Stomach smooth muscle (tissue), 2 donors: ENCODE data around the gene NHERF2.
A peak's percentile ranks its signal among the peaks of the same experiment; 100 is the strongest.

Experiments
- H3K27ac ChIP-seq: one replicate; pipeline ENCODE4 v1.7.0; 2013; ENCODE audit warnings: mild to moderate bottlenecking, low read length, inconsistent platforms
- H3K27me3 ChIP-seq, 2 donors: one replicate each; pipeline ENCODE4 v1.7.0; 2013; ENCODE audit warnings: low read length in 2 of 2; ENCODE audit not compliant: insufficient read depth in 2 of 2, control insufficient read depth in 1 of 2
- H3K36me3 ChIP-seq, 2 donors: one replicate each; pipeline ENCODE4 v1.7.0; 2013; ENCODE audit warnings: low read length in 2 of 2; ENCODE audit not compliant: control insufficient read depth in 2 of 2, insufficient read depth in 2 of 2
- H3K4me1 ChIP-seq: one replicate; pipeline ENCODE4 v1.7.0; 2013; ENCODE audit warnings: low read length; ENCODE audit not compliant: control insufficient read depth, insufficient read depth
- H3K4me3 ChIP-seq, 2 donors: one replicate each; pipeline ENCODE4 v1.7.0; 2013; ENCODE audit warnings: low read length in 2 of 2
- H3K9ac ChIP-seq, 2 donors: one replicate each; pipeline ENCODE4 v1.7.0; 2013; ENCODE audit warnings: low read length in 2 of 2, mild to moderate bottlenecking in 1 of 2
- H3K9me3 ChIP-seq, 2 donors: one replicate each; pipeline ENCODE4 v1.7.0; 2013; ENCODE audit warnings: low read length in 2 of 2; ENCODE audit not compliant: control insufficient read depth in 2 of 2
- donor health status: healthy.
- donor health status: Pancreatic carcinoma.

NHERF2 gene

DNA sequence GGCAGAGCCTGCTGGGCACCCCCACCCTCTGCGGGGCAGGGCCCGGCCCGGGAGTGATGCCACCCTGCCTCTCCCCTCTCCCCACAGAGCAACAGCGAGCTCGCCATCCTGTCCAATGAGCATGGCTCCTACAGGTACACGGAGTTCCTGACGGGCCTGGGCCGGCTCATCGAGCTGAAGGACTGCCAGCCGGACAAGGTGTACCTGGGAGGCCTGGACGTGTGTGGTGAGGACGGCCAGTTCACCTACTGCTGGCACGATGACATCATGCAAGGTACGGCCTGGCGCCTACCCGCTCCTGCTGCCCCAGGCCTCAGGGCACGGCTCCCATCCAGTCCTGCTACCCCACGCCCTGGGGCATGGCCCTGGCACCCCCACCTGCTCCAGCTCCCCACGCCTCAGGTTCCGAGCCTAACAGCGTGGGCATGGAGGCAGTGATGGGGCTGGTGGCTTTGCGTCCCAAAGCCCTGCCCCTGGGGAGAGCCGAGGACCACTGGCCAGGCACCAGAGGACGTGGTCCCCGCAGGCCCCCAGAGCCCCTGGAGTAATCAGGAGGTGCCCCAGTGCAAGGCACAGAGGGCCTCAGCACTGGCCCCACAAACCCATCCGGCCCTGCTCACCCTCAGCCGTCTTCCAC lies 59.5 kb downstream of the NHERF2 start:
- Histone ChIP-seq H3K9ac (no peak overlapping the region), H3K27ac (peak overlapping the region; percentile 11), H3K27me3 (no peaks in the 10 kb centered on the region), H3K36me3 (peaks cover 6 to 31% of the 10 kb centered on the region in 2 donors), H3K4me1 (peaks cover 41% of the 10 kb centered on the region), H3K9me3 (no peaks in the 10 kb centered on the region), H3K4me3 (no peak overlapping the region)

DNA sequence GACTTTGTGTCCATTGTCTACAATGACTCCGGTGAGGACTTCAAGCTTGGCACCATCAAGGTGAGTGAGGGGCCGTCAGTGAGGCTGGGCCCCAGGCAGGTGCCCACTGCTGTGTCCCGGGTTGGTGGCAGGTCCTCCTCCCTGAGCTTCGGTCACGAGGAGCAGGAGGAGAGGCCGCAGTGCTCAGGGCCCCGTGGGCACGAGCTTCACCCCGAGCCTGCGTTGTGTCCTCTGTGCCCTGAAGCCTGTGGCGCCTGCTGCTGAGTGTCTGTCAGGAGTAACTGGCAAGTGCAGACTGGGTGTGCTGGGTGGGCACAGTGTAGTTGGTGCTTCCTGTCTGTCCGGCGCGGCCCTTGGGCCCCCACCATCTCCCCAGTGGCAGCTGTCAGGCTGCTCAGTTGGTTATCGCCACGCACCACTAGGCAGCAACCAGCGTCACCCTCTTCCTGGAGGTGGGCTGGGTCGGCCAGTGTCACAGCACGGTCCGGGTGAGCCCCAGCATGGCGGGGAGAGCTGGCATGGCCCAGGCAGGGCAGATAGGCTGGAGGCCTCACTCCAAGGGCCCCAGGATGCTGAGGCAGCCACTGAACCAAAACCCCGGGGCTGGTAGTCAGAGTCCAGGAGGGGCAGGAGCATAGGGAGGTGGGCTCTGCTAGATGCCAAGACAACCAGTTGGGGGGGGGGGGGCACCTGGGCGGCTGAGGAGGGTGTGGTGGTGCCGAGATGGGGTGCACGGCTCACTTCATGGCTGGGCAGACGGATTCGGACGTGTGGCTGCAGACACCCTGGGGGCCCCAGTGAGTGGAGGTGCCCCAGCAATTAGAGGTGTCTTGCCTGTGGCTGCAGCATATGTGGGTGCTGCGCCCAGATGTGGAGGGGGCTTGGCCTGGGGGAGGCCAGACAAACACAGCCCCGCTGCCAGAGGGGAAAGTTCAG lies 60.4 kb downstream of the NHERF2 start:
- Histone ChIP-seq H3K9ac (no peak overlapping the region), H3K4me1 (peaks cover 42% of the 10 kb centered on the region), H3K4me3 (no peak overlapping the region), H3K27ac (no peak overlapping the region), H3K36me3 (peaks cover 10 to 32% of the 10 kb centered on the region in 2 donors), H3K9me3 (no peaks in the 10 kb centered on the region), H3K27me3 (no peaks in the 10 kb centered on the region)

DNA sequence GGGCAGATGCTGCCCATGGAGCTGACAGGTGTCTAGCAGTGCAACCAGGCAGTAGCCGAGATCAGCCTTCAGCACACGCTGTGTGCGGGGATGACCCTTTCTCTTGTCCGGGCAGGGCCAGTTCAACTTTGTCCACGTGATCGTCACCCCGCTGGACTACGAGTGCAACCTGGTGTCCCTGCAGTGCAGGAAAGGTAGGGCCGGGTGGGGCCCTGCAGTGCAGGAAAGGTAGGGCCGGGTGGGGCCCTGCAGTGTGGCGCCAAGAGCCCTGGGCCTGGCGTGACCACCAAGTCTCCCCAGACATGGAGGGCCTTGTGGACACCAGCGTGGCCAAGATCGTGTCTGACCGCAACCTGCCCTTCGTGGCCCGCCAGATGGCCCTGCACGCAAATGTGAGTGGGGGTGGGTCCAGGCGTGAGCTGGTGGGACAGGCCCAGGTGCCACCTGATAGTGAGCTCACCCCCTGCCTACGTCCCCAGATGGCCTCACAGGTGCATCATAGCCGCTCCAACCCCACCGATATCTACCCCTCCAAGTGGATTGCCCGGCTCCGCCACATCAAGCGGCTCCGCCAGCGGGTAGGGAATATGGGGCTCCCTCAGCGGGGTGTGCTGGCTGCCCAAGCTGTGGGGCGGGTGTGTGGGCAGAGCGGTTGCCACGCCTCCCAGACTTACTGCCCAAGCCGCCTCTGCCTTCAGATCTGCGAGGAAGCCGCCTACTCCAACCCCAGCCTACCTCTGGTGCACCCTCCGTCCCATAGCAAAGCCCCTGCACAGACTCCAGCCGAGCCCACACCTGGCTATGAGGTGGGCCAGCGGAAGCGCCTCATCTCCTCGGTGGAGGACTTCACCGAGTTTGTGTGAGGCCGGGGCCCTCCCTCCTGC lies 61.3 kb downstream of the NHERF2 start:
- Histone ChIP-seq H3K9ac (no peak overlapping the region), H3K9me3 (no peaks in the 10 kb centered on the region), H3K36me3 (peaks cover 19 to 41% of the 10 kb centered on the region in 2 donors), H3K27me3 (no peaks in the 10 kb centered on the region), H3K27ac (no peak overlapping the region), H3K4me1 (peaks cover 40% of the 10 kb centered on the region), H3K4me3 (no peak overlapping the region)
